ENCODE measurements around the gene STX12. TPM values are rescaled to one million over a fixed set of nuclear protein-coding genes. Genes with fewer than 3 reads are reported as not detected.

Gene STX12
- total RNA-seq = 66.6 TPM

GRCh38 chr1:27772932-27773825, at the start of gene STX12:
Gene STX12 (plus strand): TSS chr1:27773219. CDS start chr1:27773308, 89 bp downstream.

GRCh38 chr1:27725374-27726172, 47.4 kb upstream of the STX12 start, which contains the start of gene FAM76A:
Gene FAM76A (plus strand): TSS chr1:27725961. CDS start chr1:27726081, 120 bp downstream.

GRCh38 chr1:27830621-27831440, 57.8 kb downstream of the STX12 start, which contains the start of gene PPP1R8:
Gene PPP1R8 (plus strand): TSS chr1:27830782. CDS start chr1:27830836, 54 bp downstream.

GRCh38 chr1:27872059-27872801, 99.2 kb downstream of the STX12 start, which contains the start of gene THEMIS2:
Gene THEMIS2 (plus strand): TSS chr1:27872544. CDS start chr1:27872572, 28 bp downstream.

Other genes starting within 250 kb of the STX12 start
- gene AHDC1, start 169.1 kb upstream of the STX12 start, total RNA-seq = 38.8 TPM
- gene FGR, start 138.0 kb upstream of the STX12 start, total RNA-seq = 3.7 TPM
- 28.0 TPM for gene IFI6, start 101.0 kb upstream of the STX12 start, total RNA-seq
- gene FAM76A, start 47.3 kb upstream of the STX12 start, total RNA-seq = 17.7 TPM
- gene PPP1R8, start 57.6 kb downstream of the STX12 start, total RNA-seq = 48.7 TPM
- gene THEMIS2, start 99.3 kb downstream of the STX12 start, total RNA-seq = 8.9 TPM
- 50.9 TPM for gene RPA2, start 141.4 kb downstream of the STX12 start, total RNA-seq
- gene SMPDL3B, start 161.8 kb downstream of the STX12 start, total RNA-seq = 3.0 TPM
- gene XKR8, start 186.8 kb downstream of the STX12 start, total RNA-seq = 3.9 TPM